Measurements from ENCODE around the gene LRRIQ1.
"Not testable (repeated sequence)": the region's sequence is repeated elsewhere in the genome, so short reads cannot be mapped to it uniquely, and the experiment has no call there.

The LRRIQ1 gene

DNA sequence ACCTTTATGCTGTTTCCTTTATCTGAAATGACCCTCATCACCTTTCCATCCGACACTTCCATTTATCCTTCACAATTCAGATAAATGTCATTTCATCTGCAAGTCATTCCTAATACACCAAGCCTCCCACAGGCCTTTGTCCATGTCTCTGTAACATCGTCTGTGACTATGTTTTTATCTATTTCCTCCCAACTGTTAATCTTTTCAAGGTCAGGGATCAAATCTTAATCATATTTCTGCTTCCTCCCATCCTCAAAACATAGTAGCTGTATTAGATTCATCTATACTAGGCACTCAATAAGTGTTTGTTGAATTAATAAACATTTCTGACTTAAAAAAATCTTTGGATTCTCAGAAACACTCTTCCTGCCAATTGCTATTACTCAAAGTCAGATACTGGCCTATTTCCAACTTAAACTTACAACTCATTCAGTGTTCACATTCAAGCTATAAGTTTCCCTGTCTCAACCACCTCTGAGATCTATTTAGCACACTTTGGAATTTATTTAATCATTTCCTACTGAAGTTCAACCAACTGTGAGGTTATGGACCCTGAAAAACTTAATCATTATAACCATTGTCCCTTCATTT lies 143.6 kb downstream of the LRRIQ1 start:
- TF ChIP-seq, protein P1, sequence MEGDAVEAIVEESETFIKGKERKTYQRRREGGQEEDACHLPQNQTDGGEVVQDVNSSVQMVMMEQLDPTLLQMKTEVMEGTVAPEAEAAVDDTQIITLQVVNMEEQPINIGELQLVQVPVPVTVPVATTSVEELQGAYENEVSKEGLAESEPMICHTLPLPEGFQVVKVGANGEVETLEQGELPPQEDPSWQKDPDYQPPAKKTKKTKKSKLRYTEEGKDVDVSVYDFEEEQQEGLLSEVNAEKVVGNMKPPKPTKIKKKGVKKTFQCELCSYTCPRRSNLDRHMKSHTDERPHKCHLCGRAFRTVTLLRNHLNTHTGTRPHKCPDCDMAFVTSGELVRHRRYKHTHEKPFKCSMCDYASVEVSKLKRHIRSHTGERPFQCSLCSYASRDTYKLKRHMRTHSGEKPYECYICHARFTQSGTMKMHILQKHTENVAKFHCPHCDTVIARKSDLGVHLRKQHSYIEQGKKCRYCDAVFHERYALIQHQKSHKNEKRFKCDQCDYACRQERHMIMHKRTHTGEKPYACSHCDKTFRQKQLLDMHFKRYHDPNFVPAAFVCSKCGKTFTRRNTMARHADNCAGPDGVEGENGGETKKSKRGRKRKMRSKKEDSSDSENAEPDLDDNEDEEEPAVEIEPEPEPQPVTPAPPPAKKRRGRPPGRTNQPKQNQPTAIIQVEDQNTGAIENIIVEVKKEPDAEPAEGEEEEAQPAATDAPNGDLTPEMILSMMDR (IDR thresholded peaks at IDR 0.05; ENCODE audit: low read depth, low read length, missing control alignments): no peak
- no peak for DNase-seq (ENCODE audit: low read depth)
- no peak overlapping the region for H3K4me3 ChIP-seq (ENCODE audit: low read depth, low read length)

DNA sequence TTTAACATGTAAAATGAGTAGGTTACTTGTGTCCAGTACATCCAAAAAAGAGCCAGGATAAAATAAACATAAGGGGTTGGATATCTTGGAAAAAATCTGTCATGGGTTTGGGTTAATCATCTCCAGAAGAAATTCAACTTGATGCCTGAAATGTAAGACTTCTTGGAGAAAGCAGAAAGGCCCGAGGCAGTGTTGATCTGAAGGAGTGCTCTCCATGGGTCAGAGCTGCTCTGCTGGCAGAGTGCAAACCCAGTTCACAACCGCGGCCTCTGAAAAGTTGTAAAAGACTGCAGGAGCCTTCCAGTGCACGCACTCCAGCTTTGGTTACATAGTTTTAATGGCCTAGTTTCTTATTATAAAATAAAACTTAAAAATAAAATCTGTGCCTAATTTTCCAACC lies 146.5 kb downstream of the LRRIQ1 start:
- TF ChIP-seq, protein P1 (IDR thresholded peaks at IDR 0.05; ENCODE audit: low read depth, low read length, missing control alignments): no peak
- no peak overlapping the region for H3K4me3 ChIP-seq (ENCODE audit: low read depth, low read length)
- DNase-seq (ENCODE audit: low read depth): no peak

DNA sequence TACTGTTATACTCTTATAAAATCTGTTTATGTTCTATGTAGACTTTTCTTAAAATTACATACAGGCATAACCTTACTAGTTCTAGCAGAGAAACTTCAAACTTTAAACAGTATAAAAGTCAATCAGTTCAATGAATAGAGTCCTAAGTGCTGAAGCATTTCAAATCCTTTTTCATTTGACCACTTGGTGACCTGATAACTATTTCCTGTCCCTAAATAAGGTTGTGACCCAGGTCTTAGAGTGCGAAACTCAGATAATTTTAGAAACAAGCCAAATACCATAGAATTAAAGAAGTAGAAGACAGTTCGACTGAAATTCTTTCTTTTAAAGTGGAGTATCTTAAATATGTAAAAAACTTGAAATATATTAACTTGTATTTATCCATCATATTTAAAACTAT lies 147.7 kb downstream of the LRRIQ1 start:
- no peak overlapping the region for H3K4me3 ChIP-seq (ENCODE audit: low read depth, low read length)
- no peak for DNase-seq (ENCODE audit: low read depth)
- TF ChIP-seq, protein P1 (IDR thresholded peaks at IDR 0.05; ENCODE audit: low read depth, low read length, missing control alignments): no peak

DNA sequence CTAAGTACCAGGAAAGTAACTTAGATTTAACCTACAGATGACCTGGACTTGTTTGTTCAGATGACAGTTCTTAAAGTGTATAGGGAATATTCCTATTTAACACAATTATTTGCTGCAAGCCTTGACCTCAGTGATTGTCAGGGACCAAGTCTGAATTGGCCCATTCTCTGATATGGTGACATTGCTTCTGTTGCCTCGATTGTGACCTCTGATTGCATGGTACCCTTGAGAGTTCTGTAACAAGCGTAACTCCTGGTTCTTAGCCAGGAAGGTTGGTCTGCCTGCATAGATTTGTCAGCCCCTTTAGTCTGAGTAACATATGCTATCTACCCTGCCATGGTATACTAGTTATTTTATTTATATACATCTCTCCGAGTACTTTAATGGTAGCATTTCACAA lies 150.1 kb downstream of the LRRIQ1 start:
- TF ChIP-seq, protein P1 (IDR thresholded peaks at IDR 0.05; ENCODE audit: low read depth, low read length, missing control alignments): no peak
- no peak overlapping the region for H3K4me3 ChIP-seq (ENCODE audit: low read depth, low read length)
- no peak for DNase-seq (ENCODE audit: low read depth)

DNA sequence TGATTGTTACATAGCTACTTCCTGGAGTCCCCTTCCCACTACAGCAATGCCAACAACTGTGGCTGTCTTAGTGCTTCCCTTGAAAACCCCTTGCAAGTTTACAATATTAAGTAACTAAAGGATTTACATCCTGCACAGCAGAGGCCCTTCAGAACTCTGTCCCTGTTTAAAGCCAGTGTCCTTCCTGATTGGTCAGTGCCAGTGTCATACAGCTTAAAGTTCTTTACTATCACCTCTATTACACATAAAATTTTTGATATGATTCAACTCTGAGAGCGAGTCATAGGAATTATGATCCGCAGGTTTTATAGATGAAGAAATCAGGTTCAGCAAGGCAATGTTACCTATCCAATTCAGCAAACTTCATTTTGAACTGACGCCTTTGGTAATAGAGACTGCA lies 152.5 kb downstream of the LRRIQ1 start:
- no peak overlapping the region for H3K4me3 ChIP-seq (ENCODE audit: low read depth, low read length)
- TF ChIP-seq, protein P1 (IDR thresholded peaks at IDR 0.05; ENCODE audit: low read depth, low read length, missing control alignments): no peak

DNA sequence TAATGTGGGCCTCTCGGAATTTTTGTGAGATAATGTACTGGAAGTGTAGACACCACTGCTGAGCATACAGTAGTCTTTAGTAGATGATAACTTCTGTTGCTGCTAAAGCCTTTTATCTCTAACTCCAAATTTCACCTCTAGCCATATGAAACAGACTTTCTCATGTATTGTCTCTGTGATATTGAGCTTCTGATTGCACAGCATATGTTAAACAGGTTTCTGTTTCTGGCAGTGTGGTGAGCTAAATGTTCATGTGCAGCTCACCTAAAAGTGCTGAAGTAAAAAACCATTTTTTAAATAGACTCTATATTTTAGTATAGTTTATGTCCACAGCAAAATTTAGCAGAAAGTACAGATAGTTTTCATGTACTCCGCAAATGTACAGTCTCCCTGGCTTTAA lies 154.6 kb downstream of the LRRIQ1 start:
- TF ChIP-seq, protein P1 (IDR thresholded peaks at IDR 0.05; ENCODE audit: low read depth, low read length, missing control alignments): no peak
- H3K4me3 ChIP-seq (ENCODE audit: low read depth, low read length): no peak overlapping the region
- no peak for DNase-seq (ENCODE audit: low read depth)

More for the DNA sequence above, 152.5 kb downstream of the LRRIQ1 start:
- no peak for DNase-seq (ENCODE audit: low read depth)

DNA sequence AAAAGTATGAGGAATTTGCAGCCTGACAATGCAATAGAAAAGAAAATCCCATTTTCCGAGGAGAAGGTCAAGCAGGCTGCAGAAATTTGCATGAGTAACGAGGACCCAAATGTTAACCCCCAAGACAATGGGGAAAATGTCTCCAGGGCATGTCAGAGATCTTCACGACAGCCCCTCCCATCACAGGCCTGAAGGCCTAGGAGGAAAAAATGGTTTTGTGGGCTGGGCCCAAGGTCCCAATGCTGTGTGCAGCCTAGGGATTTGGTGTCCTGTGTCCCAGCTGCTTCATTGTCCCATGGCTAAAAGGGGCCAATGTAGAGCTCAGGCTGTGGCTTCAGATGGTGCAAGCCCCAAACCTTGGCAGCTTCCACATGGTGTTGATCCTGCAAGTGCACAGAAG lies 167.7 kb downstream of the LRRIQ1 start:
- not testable (repeated sequence) for DNase-seq (ENCODE audit: low read depth); H3K4me3 ChIP-seq (ENCODE audit: low read depth, low read length)
